ENCODE results near the gene GTF2F2.

GRCh38 chr13:45224176-45224575 is 103.9 kb downstream of the GTF2F2 start:
- TF ChIP-seq CTCF (IDR thresholded peaks at IDR 0.05) (no peak), EZH2 (IDR thresholded peaks at IDR 0.05; ENCODE audit: borderline replicate concordance, insufficient read depth, low read depth, low read length, poor library complexity, severe bottlenecking) (no peak)
